HG03565 (cell line): Measurements from ENCODE around the gene ZBTB7B.

Experiments used
- ATAC-seq: cut with Tn5 transposase; IDR thresholded peaks from one replicate; pipeline ENCODE4 v1.9.1; 2021; ENCODE audit warnings: mild to moderate bottlenecking, moderate library complexity; ENCODE audit not compliant: unreplicated experiment

The ZBTB7B gene

GRCh38 chr1:155002464-155003226 lies at the start of gene ZBTB7B:
TSS of gene ZBTB7B (plus strand) at chr1:155002802. CDS start at chr1:155014661, 11,859 bp downstream.
- no peak for ATAC-seq

GRCh38 chr1:154953611-154954038 lies 49.0 kb upstream of the ZBTB7B start:
- ATAC-seq, result no peak

GRCh38 chr1:154954541-154954940 lies 48.1 kb upstream of the ZBTB7B start:
- ATAC-seq, result no peak

- peak; percentile 39 for ATAC-seq
Measured at GRCh38 chr1:154955039-154955717, 47.4 kb upstream of the ZBTB7B start.

GRCh38 chr1:154955718-154956543 lies 46.7 kb upstream of the ZBTB7B start, which contains the start of gene PBXIP1:
TSS of gene PBXIP1 (minus strand) at chr1:154956099. CDS start at chr1:154953721, 2,378 bp downstream.
- ATAC-seq, result peak; percentile 45

GRCh38 chr1:154956544-154956941 lies 46.1 kb upstream of the ZBTB7B start:
- no peak for ATAC-seq

GRCh38 chr1:154957091-154957657 lies 45.4 kb upstream of the ZBTB7B start:
- no peak for ATAC-seq

GRCh38 chr1:154958036-154958435 lies 44.6 kb upstream of the ZBTB7B start:
- no peak for ATAC-seq

- ATAC-seq, result no peak
Measured at GRCh38 chr1:154958681-154959425, 43.7 kb upstream of the ZBTB7B start.

GRCh38 chr1:154959426-154959780 lies 43.2 kb upstream of the ZBTB7B start:
- ATAC-seq, result no peak

GRCh38 chr1:154960446-154961136 lies 42.0 kb upstream of the ZBTB7B start:
- ATAC-seq, result no peak

- peak; percentile 65 for ATAC-seq
Measured at GRCh38 chr1:154961207-154962155, 41.1 kb upstream of the ZBTB7B start, which contains the start of gene PYGO2. TSS of gene PYGO2 (minus strand) at chr1:154961782. CDS start at chr1:154961576, 206 bp downstream.

GRCh38 chr1:154962156-154962749 lies 40.3 kb upstream of the ZBTB7B start:
- no peak for ATAC-seq

- no peak for ATAC-seq
Measured at GRCh38 chr1:154962795-154963330, 39.7 kb upstream of the ZBTB7B start.

- ATAC-seq, result no peak
Measured at GRCh38 chr1:154963643-154964042, 39.0 kb upstream of the ZBTB7B start.

GRCh38 chr1:154964359-154964758 lies 38.2 kb upstream of the ZBTB7B start:
- ATAC-seq, result no peak

- no peak for ATAC-seq
Measured at GRCh38 chr1:154966111-154966510, 36.5 kb upstream of the ZBTB7B start.
